Calu3 (cell line): ENCODE results near the gene PPP3CA. TPM values are rescaled to one million over a fixed set of nuclear protein-coding genes. Genes with fewer than 3 reads are reported as not detected.

Source experiments
- BruUV-seq: library from RNA; stranded (reverse); fragments of 400-500 nt; replicated peaks from 2 replicates; lab custom pipeline; 2021; lab: Mats Ljungman, UMichigan
- CTCF ChIA-PET: fragments of 300-600 bp; sonication (Branson Sonifier 250); formaldehyde crosslinking; loops from one replicate; lab custom pipeline; 2022; ENCODE audit warnings: antibody characterized with exemption; lab: Charles Lee
- DNase-seq: peaks from one replicate; pipeline ENCODE4 v3.0.0; 2022
- H3K27ac Mint-ChIP-seq: one replicate; pipeline ENCODE4 v1.8.0; 2022; ENCODE audit warnings: mixed read lengths; ENCODE audit not compliant: unreplicated experiment
- H3K27me3 Mint-ChIP-seq: one replicate; pipeline ENCODE4 v1.8.0; 2022; ENCODE audit warnings: mixed read lengths; ENCODE audit not compliant: unreplicated experiment
- H3K36me3 Mint-ChIP-seq: one replicate; pipeline ENCODE4 v1.8.0; 2022; ENCODE audit warnings: mild to moderate bottlenecking, moderate library complexity, mixed read lengths; ENCODE audit not compliant: insufficient read depth, unreplicated experiment
- H3K4me1 Mint-ChIP-seq: one replicate; pipeline ENCODE4 v1.8.0; 2022; ENCODE audit warnings: mild to moderate bottlenecking, low read depth, mixed read lengths; ENCODE audit not compliant: unreplicated experiment
- H3K4me3 Mint-ChIP-seq: one replicate; pipeline ENCODE4 v1.8.0; 2022; ENCODE audit warnings: mild to moderate bottlenecking, low read depth, moderate library complexity, mixed read lengths; ENCODE audit not compliant: unreplicated experiment
- H3K9me3 Mint-ChIP-seq: one replicate; pipeline ENCODE4 v1.8.0; 2022; ENCODE audit warnings: low read depth, mixed read lengths; ENCODE audit not compliant: unreplicated experiment
- CTCF ChIP-seq: fragments of 200-600 bp; IDR thresholded peaks from one replicate; pipeline ENCODE4 v1.8.0; 2022; ENCODE audit warnings: antibody characterized with exemption; ENCODE audit not compliant: unreplicated experiment
- intact Hi-C: fragments of 100-400 bp; cut with micrococcal nuclease; formaldehyde crosslinking; loops from one replicate; pipeline ENCODE4 v1.10.0; 2022; ENCODE audit not compliant: unreplicated experiment
- total RNA-seq: library from RNA; stranded (reverse); gene quantifications from 2 replicates; pipeline ENCODE4 v1.2.3, GENCODE V29; 2022

The PPP3CA gene
- total RNA-seq, 1 experiment from 2014 or later: 33.7 TPM

GRCh38 chr4:101171747-101172146, 175.6 kb downstream of the PPP3CA start:
- H3K4me1 Mint-ChIP-seq: no peaks in the 10 kb centered on the region
- CTCF ChIA-PET: no interaction called here
- no TSS peak for BruUV-seq
- no peaks in the 10 kb centered on the region for H3K27me3 Mint-ChIP-seq
- TF ChIP-seq CTCF: no peak
- no peak overlapping the region for H3K4me3 Mint-ChIP-seq
- intact Hi-C loops: loop anchor here (5.0 kb wide), 1 partner anchor 426 kb away; no protein-coding TSS in a partner anchor
- DNase-seq: no peak
- H3K27ac Mint-ChIP-seq: no peak overlapping the region
- no peaks in the 10 kb centered on the region for H3K36me3 Mint-ChIP-seq
- H3K9me3 Mint-ChIP-seq: no peaks in the 10 kb centered on the region

- CTCF ChIA-PET: interaction anchor here (0.7 to 1.1 kb wide), 3 partner anchors 15 to 561 kb away, joined by 3 to 4 read pairs (median 3); no protein-coding TSS in a partner anchor
Observed at GRCh38 chr4:101169044-101170014, 178.0 kb downstream of the PPP3CA start.

GRCh38 chr4:101163936-101164335, 183.4 kb downstream of the PPP3CA start:
- Mint-ChIP-seq H3K9me3 (no peaks in the 10 kb centered on the region), H3K27ac (no peak overlapping the region), H3K4me1 (peaks cover 7% of the 10 kb centered on the region), H3K36me3 (no peaks in the 10 kb centered on the region), H3K27me3 (no peaks in the 10 kb centered on the region), H3K4me3 (no peak overlapping the region)
- CTCF ChIA-PET: no interaction called here
- TF ChIP-seq CTCF: no peak
- intact Hi-C loops: no loop called here
- BruUV-seq: no TSS peak
- DNase-seq: no peak

More at GRCh38 chr4:101169044-101170014, 178.0 kb downstream of the PPP3CA start:
- no peaks in the 10 kb centered on the region for H3K4me1 Mint-ChIP-seq
- H3K27me3 Mint-ChIP-seq: no peaks in the 10 kb centered on the region
- no TSS peak for BruUV-seq
- peak; percentile 58 for DNase-seq
- TF ChIP-seq CTCF: peak; percentile 58
- H3K36me3 Mint-ChIP-seq: no peaks in the 10 kb centered on the region
- H3K27ac Mint-ChIP-seq: no peak overlapping the region
- no peaks in the 10 kb centered on the region for H3K9me3 Mint-ChIP-seq
- intact Hi-C loops: loop anchor here (1.0 to 5.0 kb wide), 3 partner anchors 188 to 561 kb away; no protein-coding TSS in a partner anchor
- no peak overlapping the region for H3K4me3 Mint-ChIP-seq

GRCh38 chr4:101162990-101163380, 184.3 kb downstream of the PPP3CA start:
- CTCF ChIA-PET: no interaction called here
- Mint-ChIP-seq H3K4me1 (peaks cover 14% of the 10 kb centered on the region), H3K27me3 (no peaks in the 10 kb centered on the region), H3K9me3 (no peaks in the 10 kb centered on the region), H3K27ac (no peak overlapping the region), H3K4me3 (no peak overlapping the region), H3K36me3 (no peaks in the 10 kb centered on the region)
- intact Hi-C loops: no loop called here
- no TSS peak for BruUV-seq
- TF ChIP-seq CTCF: no peak
- DNase-seq: no peak
